Skeletal muscle tissue (tissue), 4 donors: ENCODE measurements around the gene TSPAN32. TPM values are rescaled to one million over a fixed set of nuclear protein-coding genes. Genes with fewer than 3 reads are reported as not detected.

Source experiments
- H3K27ac ChIP-seq: one replicate; pipeline ENCODE4 v1.7.0; 2013; ENCODE audit warnings: mild to moderate bottlenecking, low read depth, low read length, inconsistent platforms
- H3K27me3 ChIP-seq, 3 donors: one replicate each; pipeline ENCODE4 v1.7.0; 2013; ENCODE audit warnings: low read length in 3 of 3; ENCODE audit not compliant: control insufficient read depth in 3 of 3, insufficient read depth in 3 of 3
- H3K36me3 ChIP-seq, 3 donors: one replicate each; pipeline ENCODE4 v1.7.0; 2013; ENCODE audit warnings: low read length in 3 of 3; ENCODE audit not compliant: control insufficient read depth in 3 of 3, insufficient read depth in 3 of 3
- H3K4me1 ChIP-seq, 3 donors: one replicate each; pipeline ENCODE4 v1.7.0; 2013; ENCODE audit warnings: low read length in 3 of 3, mild to moderate bottlenecking in 3 of 3; ENCODE audit not compliant: control insufficient read depth in 3 of 3, insufficient read depth in 3 of 3
- H3K4me3 ChIP-seq, 3 donors: one replicate each; pipeline ENCODE4 v1.7.0; 2013; ENCODE audit warnings: low read length in 3 of 3
- H3K9ac ChIP-seq, 3 donors: one replicate each; pipeline ENCODE4 v1.7.0; 2013; ENCODE audit warnings: low read length in 3 of 3, mild to moderate bottlenecking in 3 of 3, moderate library complexity in 2 of 3, low read depth in 1 of 3
- H3K9me3 ChIP-seq, 3 donors: one replicate each; pipeline ENCODE4 v1.7.0; 2013; ENCODE audit warnings: low read length in 3 of 3; ENCODE audit not compliant: control insufficient read depth in 3 of 3
- total RNA-seq: library from RNA; depleted of rRNA; stranded (reverse); fragments of >200 nt; gene quantifications from one replicate; pipeline ENCODE4 v1.2.3, GENCODE V29; 2014
- donor health status: Osteomylitis.

TSPAN32 gene
- total RNA-seq, 1 donor from 2014 or later: 2.1 TPM

DNA sequence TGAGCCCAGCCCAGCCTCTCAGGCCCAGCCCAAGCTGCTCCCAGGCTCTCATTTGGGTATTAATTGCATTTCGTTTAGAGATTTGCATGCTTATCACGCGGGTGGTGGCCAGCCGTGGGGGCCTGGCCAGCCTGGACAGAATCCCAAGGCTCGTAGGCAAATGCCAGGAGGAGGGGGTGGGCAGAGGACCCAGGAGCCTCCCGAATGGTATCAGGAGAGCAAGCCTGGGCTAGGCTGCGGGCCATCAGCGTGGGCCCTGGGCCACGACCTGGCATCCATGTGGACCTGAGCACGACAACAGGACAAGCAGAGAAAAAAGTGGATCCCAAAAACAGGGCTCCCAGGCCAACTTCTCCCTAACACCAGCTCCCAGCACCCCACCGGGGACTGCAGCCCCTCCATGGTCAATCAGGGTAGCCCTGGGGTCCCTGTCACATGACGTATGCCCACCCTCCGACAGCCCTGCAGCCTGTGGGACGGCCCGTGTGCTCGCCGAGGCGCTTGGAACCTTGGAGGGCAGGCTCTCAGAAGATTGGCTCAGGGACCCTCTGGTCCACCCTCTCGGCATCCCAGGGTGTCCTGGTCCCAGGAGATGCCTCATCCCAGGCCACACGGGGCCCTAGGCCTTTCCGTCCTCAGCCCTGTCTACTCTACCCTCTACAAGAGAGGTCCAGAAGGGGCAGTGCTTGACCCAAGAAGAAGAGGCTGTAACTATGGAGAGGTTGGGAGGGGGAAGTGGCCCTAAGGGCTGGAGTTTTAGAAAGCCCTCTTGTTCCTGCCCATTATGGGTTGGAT lies 40.2 kb upstream of the TSPAN32 start:
- no peaks in the 10 kb centered on the region for H3K36me3 ChIP-seq
- peaks cover 27 to 49% (median 35%) of the 10 kb centered on the region in 3 donors for H3K27me3 ChIP-seq

DNA sequence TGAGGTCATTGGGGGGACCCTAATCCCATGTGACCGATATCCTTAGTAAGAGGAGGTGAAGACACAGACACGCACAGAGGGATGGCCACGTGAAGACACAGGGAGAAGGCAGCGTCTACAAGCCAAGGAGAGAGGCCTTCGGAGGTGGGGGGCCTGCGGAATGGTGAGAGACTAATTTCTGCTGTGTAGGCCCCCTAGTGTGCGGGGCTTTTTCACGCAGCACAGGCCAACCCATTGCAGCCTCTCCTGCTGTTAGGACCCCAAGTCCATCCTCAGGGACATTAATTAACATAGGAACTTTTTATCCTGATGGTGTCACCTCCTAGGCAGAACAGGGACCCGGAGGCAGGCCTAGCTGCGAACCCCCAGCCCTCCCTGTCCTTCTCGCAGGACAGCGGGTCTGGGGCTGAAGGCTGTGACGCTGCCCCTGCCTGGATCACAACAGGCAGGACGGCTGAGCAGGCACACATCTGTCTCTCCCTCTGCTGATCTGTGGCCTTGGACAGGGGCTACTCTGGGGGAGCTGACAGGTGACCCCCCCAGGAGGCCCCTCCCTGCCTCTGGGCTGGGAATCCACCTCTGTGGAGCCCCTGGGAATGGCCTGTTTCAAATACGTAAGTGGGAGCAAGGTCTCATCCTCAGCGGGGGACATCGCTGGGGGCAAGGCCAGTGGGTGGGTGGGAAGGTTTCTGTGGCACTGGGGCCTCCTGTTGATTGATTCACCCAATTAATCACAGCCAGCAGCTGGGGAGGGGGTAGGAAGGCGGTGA lies 39.3 kb upstream of the TSPAN32 start:
- Histone ChIP-seq H3K4me3 (no peak overlapping the region), H3K36me3 (no peaks in the 10 kb centered on the region), H3K27ac (no peak overlapping the region), H3K9me3 (peaks cover 0 to 2% (median 0%) of the 10 kb centered on the region in 3 donors), H3K27me3 (peaks cover 29 to 57% (median 39%) of the 10 kb centered on the region in 3 donors), H3K4me1 (no peaks in the 10 kb centered on the region), H3K9ac (no peak overlapping the region)

More for the DNA sequence above, 40.2 kb upstream of the TSPAN32 start:
- Histone ChIP-seq H3K4me1 (no peaks in the 10 kb centered on the region), H3K27ac (no peak overlapping the region), H3K9me3 (peaks cover 0 to 2% (median 0%) of the 10 kb centered on the region in 3 donors), H3K9ac (no peak overlapping the region), H3K4me3 (no peak overlapping the region)

DNA sequence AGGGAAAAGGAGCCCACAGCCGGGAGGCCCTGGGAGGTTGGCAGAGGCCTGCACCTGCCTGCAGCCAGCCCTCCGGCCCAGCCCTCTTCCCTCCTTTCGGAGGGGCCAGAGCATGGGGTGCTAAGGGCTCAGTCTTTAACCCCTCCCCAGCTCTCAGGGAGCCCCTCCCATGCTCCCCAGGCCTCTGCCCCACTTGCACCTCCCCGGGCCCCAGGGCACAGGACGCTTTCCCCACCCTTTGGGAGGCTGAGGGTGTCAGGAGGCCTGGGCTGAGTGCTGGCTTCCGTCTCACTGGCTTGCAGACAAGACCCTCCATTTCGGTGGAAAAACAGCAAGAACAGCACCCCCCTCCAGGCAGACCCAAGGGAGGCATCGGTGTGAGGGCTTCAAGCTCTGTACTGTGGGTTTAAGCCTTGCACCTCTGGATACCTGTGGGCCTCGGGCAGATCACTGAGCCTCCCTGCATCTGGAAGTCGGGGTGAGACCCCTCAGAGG lies 38.7 kb upstream of the TSPAN32 start:
- Histone ChIP-seq H3K9ac (no peak overlapping the region), H3K4me3 (no peak overlapping the region), H3K36me3 (no peaks in the 10 kb centered on the region), H3K4me1 (no peaks in the 10 kb centered on the region), H3K27me3 (peaks cover 34 to 63% (median 46%) of the 10 kb centered on the region in 3 donors), H3K9me3 (peaks cover 0 to 2% (median 0%) of the 10 kb centered on the region in 3 donors), H3K27ac (no peak overlapping the region)

DNA sequence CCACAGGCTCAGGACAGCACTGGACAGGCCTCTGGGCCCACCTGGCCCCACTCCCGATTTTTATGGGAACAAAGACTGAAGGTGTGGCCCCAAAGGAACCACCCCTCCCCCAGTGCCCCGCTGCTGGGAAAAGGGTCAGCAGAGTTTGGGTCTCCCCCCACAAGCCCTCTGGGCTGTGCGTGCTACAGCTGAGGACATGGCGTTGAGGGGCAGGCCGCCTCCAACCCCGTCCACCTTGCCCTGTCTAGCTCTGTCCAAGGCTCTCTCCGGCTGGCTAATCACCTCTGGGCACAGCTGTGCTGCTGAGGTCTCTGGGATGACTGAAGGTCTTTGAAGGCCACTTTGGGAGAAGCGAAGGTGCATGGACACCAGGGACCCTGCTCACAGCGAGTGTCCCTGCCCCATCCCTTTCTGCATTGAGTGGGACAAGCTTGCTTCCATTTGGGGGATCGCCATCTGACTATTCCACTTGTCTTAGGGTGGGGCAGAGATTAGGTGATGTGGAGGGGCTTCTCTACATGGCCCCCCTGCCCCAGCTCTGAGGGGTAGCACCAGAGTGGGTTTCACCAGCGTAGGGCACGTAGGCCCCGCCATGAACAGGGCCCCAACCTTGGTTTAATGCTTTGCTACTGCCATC lies 38.0 kb upstream of the TSPAN32 start:
- Histone ChIP-seq H3K4me3 (no peak overlapping the region), H3K9me3 (peaks cover 0 to 2% (median 0%) of the 10 kb centered on the region in 3 donors), H3K27me3 (peaks cover 37 to 66% (median 48%) of the 10 kb centered on the region in 3 donors)

GRCh38 chr11:2264366-2265053 lies 37.3 kb upstream of the TSPAN32 start:
- Histone ChIP-seq H3K9me3 (peaks cover 0 to 2% (median 0%) of the 10 kb centered on the region in 3 donors), H3K4me3 (no peak overlapping the region), H3K36me3 (no peaks in the 10 kb centered on the region), H3K27me3 (peaks cover 32 to 64% (median 48%) of the 10 kb centered on the region in 3 donors), H3K4me1 (no peaks in the 10 kb centered on the region), H3K9ac (no peak overlapping the region), H3K27ac (no peak overlapping the region)

More for the DNA sequence above, 38.0 kb upstream of the TSPAN32 start:
- no peaks in the 10 kb centered on the region for H3K4me1 ChIP-seq
- H3K27ac ChIP-seq: no peak overlapping the region
- H3K36me3 ChIP-seq: no peaks in the 10 kb centered on the region
- no peak overlapping the region for H3K9ac ChIP-seq

DNA sequence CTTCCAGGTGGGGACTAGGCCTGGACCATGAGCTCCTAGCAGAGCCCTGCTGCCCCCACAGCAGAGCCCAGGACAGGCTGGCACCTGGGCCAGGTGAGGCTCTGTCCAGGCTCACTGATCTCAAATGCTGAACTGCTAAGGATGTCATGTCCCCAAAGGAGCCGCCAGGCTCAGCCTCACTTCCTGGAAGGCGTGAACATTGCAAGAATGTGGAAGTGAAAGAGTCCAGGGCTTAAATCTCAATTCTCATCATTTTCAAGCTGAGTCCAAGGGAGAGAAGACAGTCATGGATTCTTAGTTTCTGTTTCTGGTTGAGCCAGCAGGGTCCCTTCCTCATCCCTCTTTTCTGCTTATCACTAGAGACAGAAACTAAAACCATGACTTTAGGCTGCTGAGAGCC lies 36.4 kb upstream of the TSPAN32 start:
- H3K27ac ChIP-seq: no peak overlapping the region
- peaks cover 0 to 2% (median 0%) of the 10 kb centered on the region in 3 donors for H3K9me3 ChIP-seq
- H3K4me3 ChIP-seq: no peak overlapping the region

DNA sequence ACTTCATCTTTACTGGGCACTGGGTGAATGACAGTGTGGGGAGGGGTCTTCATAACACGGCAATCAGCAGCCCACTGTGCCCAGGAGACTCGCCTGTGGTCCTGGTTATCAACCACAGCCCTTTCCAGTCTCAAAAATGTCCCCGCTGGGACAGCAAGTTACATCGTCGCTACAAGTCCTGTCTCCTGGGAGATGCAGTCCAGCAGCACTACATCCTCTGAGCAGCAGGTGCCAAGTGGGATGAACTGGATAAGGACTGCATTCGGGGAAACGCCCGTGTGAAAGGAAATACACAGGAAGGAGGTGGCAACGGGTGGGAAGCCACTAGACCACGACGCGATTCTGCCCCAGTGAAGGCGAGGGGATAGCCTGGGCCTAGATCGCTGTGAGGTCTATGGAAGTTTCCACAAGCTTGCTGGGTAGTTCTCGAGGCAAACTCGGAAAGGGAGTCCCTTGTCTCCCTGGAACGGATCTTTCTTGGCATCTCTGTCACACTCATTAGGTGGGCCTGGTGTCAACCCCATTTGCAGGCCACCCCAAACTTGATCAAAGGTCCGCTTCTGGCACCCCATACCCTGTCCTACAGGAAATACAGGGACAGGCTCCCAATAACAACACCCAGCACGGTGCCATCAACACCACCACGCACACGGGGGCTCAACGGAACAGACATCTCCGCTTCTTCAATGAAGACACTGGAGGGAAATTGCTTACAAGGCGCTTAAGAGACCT lies 35.8 kb upstream of the TSPAN32 start:
- Histone ChIP-seq H3K4me3 (no peak overlapping the region), H3K27me3 (peaks cover 37 to 67% (median 50%) of the 10 kb centered on the region in 3 donors)

More for the DNA sequence above, 36.4 kb upstream of the TSPAN32 start:
- Histone ChIP-seq H3K36me3 (no peaks in the 10 kb centered on the region), H3K4me1 (no peaks in the 10 kb centered on the region), H3K9ac (no peak overlapping the region), H3K27me3 (peaks cover 38 to 67% (median 50%) of the 10 kb centered on the region in 3 donors)

GRCh38 chr11:2266586-2267305 lies 35.1 kb upstream of the TSPAN32 start:
- no peak overlapping the region for H3K4me3 ChIP-seq
- H3K4me1 ChIP-seq: no peaks in the 10 kb centered on the region
- H3K36me3 ChIP-seq: no peaks in the 10 kb centered on the region
- peaks cover 0 to 2% (median 0%) of the 10 kb centered on the region in 3 donors for H3K9me3 ChIP-seq
- no peak overlapping the region for H3K9ac ChIP-seq
- no peak overlapping the region for H3K27ac ChIP-seq
- peaks cover 35 to 67% (median 50%) of the 10 kb centered on the region in 3 donors for H3K27me3 ChIP-seq

More for the DNA sequence above, 35.8 kb upstream of the TSPAN32 start:
- Histone ChIP-seq H3K9ac (no peak overlapping the region), H3K36me3 (no peaks in the 10 kb centered on the region), H3K4me1 (no peaks in the 10 kb centered on the region), H3K9me3 (peaks cover 0 to 2% (median 0%) of the 10 kb centered on the region in 3 donors), H3K27ac (no peak overlapping the region)
